ENCODE data around the gene GALNT16.

GALNT16 gene

DNA sequence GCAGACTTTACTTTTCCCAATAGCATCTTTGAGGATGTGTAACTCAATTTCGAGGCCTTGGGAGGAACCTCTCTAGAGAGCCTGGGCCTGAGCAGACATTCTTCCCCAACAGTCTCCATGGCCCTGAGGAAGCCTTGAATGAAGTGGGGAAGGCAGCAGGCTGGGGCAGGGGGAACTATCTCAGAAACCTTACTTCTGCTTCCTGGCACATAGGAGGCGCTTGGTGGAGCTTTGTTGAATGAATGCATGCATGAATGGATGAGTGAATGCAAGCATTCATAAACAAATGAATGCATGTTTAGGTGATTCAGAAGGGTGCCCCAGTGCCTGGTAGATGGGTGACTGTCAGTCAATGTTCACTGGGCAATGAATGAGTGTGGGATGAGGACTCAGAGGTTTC is 58.3 kb downstream of the GALNT16 start:
- DNase-seq = no peak

DNA sequence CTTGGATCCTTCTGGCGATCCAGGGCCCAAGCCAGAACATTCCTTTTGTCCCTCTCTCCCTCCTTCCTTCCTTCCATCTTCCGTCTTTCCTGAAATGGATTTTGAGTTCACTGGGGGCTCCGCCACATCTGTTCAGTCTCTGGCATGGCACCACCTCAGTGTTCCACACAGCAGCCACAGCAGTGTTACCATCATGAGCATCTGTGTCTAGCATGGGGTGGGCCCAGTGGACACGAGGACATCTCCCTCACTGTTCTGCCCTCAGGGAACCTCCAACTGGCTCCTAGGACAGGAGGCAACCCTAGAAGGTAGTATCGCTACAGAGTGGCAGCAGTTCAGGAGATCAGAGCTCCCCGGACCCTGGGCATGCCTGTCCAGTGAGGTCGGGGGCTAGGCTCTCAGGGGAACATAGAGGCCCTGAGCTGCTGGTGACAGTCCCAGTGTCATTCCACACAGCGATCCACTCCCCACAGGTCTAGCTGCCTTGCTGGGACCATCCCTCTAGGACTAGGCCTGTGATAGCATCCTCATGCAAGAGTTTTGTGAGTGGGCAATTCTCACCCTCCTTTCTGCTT is 59.0 kb downstream of the GALNT16 start:
- DNase-seq = no peak

DNA sequence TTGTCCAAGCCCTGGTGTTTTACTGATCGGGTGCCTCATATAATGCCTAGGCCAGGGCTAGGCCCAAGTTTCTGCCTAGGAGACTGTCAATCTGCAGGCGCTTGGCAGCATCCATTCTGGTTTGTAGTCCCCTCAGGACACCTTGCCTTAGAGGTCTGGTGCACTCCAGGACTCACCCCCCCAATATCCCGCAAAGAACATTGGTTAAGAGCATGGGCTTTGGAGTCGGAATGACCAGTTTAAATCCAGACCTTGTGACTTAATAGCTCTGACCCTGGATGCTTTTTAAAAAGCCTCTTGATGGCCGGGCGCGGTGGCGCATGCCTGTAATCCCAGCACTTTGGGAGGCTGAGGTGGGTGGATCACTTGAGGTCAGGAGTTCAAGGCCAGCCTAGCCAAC is 60.0 kb downstream of the GALNT16 start:
- no peak for DNase-seq

DNA sequence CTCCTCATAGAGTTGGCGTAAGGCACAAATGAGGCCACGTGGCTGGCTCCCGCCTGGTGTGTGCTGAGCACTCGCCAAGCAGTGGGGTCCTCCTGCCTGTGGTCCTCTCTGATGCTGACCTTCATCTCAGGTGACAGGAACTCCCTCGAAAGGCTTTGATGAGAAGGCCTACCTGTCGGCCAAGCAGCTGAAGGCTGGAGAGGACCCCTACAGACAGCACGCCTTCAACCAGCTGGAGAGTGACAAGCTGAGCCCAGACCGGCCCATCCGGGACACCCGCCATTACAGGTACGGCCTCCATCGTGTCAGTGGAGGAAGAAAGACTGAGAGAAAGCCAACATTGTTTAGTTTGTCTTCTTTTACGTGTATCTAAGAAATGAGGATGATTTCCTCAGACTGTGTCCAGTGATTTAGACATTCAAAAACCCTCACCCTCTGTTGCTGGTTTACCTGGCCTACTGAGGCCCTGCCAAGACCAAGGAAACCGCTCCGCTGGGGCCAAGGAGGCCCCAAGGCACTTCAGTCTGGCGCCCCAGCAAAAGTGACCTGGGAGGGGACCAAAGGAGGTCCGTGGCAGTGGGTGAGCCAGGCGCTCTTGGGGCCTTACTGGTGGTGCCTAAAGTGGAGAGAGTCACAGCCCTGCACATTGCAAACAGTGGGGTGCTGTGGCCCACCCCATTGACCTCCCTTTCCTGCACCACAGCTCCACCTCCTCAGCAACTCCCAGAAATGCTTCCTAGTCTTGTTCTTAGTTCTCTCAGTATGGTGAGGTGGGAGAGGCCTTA is 60.8 kb downstream of the GALNT16 start:
- DNase-seq = no peak

DNA sequence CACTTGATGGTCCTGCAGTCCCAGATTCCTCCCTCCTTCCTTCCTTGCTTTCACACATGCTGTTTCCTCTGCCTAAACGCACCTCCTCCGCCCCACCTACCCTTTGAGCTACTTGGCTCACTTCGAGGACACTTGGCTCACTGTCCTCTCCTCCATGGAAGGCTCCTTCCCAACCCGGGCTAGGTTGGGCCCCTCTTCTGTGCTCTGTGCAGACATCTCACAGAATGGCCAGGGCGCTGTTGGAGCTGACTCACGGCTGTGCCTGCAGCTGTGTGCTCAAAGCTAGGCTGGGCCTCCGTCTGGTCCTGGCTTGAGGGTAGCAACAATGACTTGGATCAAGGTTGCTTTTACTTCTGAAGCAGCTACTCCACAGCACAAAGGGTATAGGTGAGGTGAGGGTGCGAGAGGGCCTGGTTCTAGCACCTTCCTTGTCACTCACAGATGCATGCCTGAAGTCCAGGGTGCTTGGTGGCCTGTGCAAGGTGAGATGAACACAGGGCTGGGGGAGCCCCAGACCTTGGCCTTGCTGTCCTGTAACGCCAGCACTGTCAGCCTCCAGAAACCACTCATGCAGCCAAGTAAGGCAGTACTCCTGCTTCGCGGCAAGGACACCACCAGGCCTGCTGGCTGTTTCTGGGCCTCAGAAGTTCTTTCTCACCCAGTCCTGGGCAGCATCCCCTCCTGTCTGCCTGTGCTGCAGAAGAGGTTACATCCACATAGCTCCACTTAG is 61.8 kb downstream of the GALNT16 start:
- no peak for DNase-seq

DNA sequence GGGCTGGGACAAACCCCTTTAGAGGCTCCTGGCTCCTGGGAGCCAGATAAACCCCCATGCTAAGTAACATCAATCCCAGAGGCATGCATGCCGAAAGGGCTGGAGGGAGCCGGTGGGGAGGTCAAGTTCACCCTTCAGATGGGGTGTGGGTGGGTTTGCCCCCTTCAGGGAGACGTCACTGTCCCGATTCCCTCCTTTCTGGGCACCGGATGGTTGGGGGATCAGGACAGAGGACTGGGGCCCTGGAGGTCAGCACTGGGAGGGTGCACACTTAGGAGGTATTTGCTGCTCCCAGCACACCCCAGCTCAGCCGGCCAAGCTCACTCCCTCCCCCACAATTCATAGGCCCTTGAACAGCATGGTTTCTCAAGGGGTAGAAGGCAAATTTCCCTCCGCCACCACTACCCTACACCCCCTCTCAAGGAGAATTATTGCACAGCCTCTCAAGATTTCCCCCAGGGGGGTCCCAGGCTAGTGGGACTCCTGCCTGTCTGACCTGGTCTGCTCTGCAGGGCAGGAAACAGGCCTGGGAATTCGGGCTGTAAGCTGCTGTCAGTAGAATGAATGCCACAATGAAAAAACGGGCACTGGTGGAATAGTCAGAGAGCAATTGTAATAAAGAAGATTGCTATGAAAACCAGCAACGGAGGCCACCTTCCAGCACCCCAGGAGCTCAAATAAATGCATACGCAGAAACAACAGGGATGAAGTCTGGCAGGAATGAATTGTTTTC is 63.5 kb downstream of the GALNT16 start:
- DNase-seq = no peak

DNA sequence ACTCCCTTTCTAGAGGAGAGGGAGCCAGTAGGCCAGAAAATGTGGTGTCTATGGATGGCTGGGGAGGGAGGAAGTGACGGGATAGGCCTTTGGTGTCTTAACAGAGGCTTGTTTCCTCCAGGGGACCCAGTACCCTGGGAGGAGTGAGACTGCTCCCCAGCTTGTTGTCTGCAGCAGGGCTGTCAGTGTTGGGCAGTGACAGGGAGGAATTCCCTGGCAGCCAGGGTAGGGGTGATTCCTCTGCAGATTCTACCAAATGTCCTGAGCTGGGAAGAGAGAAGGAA is 64.0 kb downstream of the GALNT16 start:
- no peak for DNase-seq

DNA sequence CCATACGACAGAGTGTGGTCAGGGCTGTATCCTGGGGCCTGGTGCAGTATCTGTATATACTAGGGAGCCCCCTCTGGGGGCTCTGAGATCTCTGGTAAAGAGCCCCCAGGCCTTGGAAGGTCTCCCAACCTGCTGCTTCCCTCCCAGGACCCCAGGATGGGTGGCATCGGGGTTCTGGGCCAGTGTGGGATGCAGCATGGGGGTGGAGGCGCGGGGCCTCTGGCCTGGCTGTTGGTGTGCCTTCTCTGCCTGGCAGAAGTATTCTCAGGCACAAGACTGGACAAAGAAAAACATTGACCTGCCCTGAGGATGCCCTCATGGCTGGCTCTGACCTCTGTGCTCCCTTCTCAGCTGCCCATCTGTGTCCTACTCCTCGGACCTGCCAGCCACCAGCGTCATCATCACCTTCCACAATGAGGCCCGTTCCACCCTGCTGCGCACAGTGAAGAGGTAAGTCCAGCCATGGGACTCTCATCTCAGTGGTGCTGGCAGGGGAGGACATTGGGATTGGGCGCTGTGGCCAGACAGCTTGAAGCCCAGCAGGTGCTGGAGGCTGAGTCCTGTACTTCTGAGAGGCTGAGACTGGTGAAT is 64.5 kb downstream of the GALNT16 start:
- no peak for DNase-seq

DNA sequence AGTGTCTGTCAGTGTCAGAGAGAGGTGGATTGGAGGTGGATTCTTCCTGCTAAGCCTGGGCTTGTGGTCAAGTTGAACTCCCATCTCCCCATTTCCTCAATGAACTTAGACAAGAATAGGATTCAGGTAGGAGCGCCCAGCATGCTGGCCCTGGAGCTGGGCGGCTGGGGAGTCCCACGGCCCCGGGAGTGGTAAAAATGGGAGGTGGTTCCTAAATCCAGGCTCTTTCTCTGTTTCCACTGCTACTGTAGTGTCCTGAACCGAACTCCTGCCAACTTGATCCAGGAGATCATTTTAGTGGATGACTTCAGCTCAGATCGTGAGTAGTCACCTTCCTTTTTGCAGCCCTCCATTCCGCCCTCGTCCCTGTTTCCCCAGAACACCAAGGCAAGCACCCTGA is 65.1 kb downstream of the GALNT16 start:
- no peak for DNase-seq

DNA sequence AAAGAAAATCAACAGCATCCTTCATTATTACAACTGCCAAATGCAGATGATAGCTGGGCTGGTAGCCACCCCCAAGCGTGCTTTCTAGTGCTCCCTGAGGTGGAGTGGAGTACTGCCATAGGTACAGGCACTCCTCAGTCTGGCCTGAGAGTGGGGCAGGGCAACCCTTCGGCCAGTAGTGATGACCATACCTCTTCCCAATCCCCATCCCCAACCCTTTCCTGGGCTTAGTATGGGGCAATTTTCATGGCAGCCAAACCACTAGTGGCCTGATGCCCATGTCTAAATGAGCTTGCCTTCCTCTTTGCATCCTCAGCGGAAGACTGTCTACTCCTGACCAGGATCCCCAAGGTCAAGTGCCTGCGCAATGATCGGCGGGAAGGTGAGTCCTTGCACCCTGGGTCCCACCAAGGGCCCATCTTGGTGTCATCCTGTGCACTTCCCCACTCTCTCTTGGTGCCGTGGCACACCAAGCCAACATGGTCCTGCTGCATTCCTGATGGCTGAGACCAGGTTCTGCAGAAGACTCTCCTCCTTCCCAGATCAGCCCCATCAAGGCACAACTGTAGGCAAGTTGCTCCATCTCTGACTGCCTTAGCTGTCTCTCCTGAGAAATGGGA is 65.8 kb downstream of the GALNT16 start:
- no peak for DNase-seq

DNA sequence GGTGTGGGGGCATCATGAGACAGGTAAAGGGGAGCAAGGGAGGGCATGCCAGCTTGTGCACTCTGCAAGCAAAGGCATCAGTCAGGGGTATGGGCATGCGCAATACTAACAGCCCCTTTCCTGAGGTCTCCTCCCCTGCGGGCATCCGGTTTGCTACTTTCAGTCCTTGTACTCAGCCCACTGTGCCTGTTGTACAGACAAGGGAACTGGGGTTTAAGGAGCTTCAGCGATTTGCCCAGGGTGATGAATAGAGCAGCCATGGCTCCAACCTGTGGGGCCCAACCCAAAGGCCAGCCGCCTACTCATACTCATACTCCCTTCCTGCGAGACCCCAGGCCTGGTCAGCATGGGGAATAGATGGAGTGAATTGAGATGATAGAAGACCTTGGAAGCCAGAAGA is 66.7 kb downstream of the GALNT16 start:
- DNase-seq = no peak

DNA sequence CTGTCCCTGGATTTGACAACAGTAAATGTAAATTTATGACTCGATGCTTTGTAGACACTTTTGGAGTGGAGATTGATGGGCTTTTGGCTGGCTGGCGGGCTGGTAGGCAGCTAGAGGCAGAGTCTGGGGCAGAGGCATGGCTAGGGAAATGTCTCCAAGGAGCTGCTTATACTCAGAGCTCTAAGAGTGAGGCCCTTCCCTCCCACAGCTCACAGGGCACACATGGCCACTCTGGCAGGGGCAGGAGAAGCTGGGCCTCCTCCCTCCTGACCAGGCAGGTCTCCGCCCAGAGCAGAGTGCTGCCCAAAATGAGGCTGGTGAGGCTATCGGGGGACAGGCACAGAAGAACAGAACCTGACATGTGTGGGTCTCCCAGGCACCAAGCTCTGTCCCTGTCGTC is 67.5 kb downstream of the GALNT16 start:
- DNase-seq = no peak

DNA sequence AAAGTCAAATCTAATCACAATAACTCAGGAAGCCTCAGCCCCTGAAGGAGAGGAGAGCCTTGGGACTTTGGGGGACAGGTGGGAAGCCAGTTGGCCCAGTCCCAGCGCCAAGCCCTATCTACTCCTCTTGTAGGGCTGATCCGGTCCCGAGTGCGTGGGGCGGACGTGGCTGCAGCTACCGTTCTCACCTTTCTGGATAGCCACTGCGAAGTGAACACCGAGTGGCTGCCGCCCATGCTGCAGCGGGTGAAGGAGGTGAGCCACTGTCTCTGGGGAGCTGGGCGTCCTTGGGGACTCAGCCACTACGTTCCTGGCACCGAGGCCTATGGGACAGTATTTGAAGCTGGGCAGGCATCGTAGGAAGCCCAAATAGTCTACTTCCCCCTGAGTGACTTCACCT is 68.4 kb downstream of the GALNT16 start:
- DNase-seq = no peak

DNA sequence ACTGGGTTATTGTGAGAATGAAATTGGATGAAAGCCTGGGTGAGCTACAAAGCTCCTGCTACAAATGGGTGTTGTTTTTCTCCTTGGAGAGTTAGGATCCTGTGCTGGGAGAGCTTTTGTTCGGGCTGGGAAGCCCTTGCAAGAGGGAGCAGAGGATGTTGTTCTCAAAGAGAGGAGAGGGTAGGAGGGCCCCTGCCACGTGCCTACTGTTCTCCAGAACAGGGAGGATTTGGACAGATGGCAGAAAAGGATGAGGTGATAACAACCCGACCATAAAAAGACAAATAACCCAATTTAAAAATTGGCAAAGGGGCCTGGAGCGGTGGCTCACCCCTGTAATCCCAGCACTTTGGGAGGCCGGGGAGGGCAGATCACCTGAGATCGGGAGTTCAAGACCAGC is 68.8 kb downstream of the GALNT16 start:
- no peak for DNase-seq

DNA sequence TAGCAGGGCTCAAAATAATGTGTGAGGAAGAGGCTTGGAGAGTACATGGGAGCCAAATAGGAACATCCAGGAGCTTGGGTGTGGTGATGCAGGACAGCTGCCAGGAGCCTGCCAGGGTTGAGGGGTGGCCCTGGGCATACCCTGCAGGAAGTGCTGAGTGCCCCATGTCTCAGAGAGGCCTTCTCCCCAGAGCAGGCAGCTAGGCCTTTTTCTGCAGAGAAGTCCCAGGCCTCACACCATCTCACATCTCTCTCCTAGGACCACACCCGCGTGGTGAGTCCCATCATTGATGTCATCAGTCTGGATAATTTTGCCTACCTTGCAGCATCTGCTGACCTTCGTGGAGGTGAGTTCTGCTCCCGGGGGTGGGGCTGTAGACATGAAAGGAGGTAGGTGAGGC is 71.2 kb downstream of the GALNT16 start:
- no peak for DNase-seq

DNA sequence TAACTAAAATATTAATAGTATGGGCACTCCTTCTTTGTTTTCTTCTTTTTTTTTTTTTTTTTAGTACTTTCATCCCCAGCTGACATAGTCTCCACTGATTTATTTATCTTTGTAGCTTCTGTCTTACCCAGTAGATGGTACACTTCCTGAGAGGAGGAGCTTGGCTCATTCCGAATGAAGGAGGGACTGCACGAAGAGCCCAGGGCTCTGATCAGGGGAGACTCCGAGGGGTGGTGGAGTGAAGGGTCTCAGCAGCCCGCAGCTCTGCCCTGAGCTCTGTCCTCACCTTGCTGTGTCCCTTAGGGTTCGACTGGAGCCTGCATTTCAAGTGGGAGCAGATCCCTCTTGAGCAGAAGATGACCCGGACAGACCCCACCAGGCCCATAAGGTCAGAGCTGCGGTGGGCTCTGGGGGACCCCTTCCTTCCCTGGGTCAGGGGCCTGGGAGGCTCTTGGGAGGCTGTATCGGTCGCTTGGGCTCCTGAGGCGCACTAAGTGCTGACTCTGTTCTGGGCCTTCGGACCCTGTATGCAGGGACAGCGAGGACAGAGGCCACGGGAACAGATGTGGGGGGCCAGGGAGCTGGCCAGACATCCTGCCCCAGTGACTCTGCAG is 72.9 kb downstream of the GALNT16 start:
- DNase-seq = no peak

DNA sequence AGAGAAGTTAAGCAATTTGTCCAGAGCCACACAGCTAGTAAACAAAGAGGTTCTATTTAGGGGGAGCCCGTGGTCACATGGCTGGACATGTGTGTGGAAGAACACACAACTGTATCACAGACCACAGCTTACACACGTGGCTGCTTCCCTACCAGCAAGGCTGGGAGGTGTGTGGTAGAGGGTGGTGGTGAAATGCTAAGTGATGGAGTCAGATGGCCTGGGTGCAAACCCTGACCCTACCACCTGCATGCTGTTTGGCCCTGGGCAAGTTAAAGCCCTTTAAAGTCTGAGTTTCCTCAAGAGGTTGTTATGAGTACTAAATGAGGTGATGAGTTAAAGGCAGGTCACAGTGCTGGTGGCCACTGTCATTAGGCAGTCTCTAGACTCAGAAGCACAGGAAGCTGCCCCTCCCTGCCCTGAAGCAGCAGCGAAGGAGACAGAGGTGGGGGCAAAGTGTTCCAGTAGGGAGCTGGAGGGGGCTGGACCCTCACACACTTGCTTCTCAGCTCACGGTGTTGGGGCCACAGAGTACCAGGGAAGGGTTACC is 73.9 kb downstream of the GALNT16 start:
- DNase-seq = no peak

DNA sequence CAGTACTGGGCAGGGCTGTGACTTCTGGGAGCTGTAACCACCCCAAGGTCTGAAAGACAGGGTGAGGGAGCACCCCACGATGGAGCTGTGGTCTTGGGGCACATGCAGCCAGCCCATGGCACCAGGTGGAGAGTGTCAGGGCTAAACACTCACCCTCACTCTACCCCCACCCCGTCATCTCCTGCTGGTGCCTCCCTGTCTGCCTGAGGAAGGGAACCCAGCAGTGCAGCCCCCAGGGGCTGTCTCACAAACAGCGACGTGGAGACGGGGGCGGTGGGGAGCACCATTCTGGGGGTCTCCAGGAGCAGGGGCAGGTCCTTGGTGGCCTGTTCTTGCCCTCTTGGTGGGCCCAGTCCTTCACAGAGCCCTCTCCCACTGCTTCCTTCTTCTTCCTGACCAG is 74.6 kb downstream of the GALNT16 start:
- no peak for DNase-seq

DNA sequence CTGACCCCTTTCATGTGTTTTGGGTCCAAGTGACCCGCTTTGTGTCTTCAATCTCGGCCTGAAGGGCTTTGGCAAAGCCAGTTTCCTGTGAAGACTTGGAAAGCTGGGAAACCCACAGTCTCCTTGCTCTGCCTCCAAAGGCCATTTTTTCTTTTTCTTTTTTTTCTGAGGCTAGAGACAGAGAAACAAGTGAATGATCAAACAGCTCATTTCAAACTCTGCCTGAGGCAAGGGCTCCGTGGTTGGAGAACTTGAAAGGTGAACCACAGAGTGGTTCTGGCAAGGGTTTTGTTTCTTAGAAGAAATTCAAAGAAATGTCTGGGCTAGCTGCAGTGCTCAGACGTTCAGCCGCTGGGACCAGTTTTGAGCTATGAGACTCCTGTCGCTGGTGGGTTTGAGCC is 75.4 kb downstream of the GALNT16 start:
- no peak for DNase-seq

DNA sequence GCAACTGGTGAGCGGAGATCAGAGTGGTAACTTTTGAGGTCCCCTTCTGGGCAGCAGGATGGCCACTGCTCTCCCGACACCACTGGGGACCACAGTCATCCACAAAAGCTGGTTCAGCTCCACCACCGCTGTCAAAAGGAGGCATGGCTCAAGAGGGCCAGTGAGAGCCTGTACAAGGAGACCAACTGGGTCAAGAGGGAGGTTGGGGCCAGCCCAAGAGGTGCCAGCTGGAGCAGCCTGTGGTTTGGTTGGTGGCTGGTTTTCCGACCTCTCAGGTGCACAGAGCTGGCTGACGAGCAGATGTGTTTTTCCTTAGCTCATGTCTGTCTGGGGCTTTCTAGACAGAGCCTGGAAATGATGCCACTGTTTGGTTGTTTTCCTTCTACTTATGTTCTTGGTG is 78.0 kb downstream of the GALNT16 start:
- no peak for DNase-seq

DNA sequence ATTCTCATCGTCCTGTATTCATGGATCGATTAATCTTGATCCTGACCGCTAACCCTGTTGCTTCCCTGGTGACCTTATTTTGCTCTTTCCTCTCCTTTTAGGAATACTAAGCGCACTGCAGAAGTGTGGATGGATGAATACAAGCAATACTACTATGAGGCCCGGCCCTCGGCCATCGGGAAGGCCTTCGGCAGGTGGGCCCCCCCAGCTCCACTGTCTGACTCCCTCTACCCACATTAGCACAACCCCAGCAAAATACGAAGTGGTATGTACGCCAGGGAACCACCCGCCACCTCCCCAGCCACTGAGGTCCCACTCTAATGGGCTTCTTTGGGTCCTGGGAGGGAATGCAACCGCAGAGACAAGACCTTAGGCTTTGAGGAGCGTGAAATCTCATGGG is 79.5 kb downstream of the GALNT16 start:
- no peak for DNase-seq

DNA sequence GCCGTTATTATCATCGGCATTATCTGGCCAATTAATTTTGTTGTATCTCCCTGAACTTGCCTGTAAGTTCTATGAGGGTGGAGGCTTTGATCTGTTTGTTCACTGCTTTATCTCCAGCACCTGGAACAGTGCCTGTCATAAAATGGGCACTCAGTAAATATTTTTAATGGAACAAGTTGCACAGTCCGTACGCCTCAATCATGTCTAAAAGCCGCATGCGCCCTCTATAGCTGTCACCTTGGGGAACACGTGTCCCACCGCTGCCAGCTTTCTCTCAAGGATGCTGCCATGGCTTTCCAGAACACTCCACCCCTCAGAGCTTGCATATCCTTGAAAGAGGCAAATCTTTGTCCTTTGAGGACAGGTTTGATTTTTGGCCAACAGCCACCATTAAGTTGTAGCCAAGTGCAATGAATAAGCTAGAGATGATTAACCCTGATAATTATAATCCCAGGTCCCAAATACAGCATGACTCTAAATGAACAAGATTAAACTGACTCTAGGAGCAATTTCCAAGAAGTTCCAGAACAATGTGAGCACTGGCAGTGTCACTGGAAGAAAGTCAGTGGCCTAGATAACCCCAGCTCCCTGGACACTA is 83.1 kb downstream of the GALNT16 start:
- DNase-seq = no peak
